Psoas muscle (tissue), 8 donors: ENCODE results near the gene RTL10. TPM values are rescaled to one million over a fixed set of nuclear protein-coding genes. Genes with fewer than 3 reads are reported as not detected.
A peak's percentile ranks its signal among the peaks of the same experiment; 100 is the strongest.

Experiments
- ATAC-seq, 4 donors: fragments of 200-7000 bp; cut with Tn5 transposase; one replicate each; pipeline ENCODE4 v1.9.1; 2020; ENCODE audit warnings: moderate library complexity in 3 of 4, mild to moderate bottlenecking in 2 of 4
- DNase-seq, 2 donors: peaks; one replicate each; pipeline ENCODE4 v3.0.0-alpha.2; 2020
- H3K27ac ChIP-seq: fragments of 200-600 bp; one replicate; pipeline ENCODE4 v1.8.0; 2022
- H3K27me3 ChIP-seq, 3 donors: fragments of 200-600 bp in 1 of 3; one replicate each; pipeline versions ENCODE4 v1.6.1 to v1.8.0; 2013 to 2022; ENCODE audit warnings: low read length in 2 of 3, mild to moderate bottlenecking in 2 of 3, moderate library complexity in 1 of 3; ENCODE audit not compliant: insufficient read depth in 3 of 3
- H3K36me3 ChIP-seq, 2 donors: fragments of 200-600 bp in 1 of 2; one replicate each; pipeline versions ENCODE4 v1.6.1 to v1.8.0; 2013 to 2022; ENCODE audit warnings: low read depth in 1 of 2, mild to moderate bottlenecking in 1 of 2, moderate library complexity in 1 of 2; ENCODE audit not compliant: insufficient read depth in 1 of 2
- H3K4me1 ChIP-seq: fragments of 200-600 bp; one replicate; pipeline ENCODE4 v1.8.0; 2022
- H3K4me3 ChIP-seq: fragments of 200-600 bp; one replicate; pipeline ENCODE4 v1.8.0; 2022; ENCODE audit warnings: mild to moderate bottlenecking
- H3K9me3 ChIP-seq: fragments of 200-600 bp; one replicate; pipeline ENCODE4 v1.8.0; 2022
- CTCF ChIP-seq: fragments of 200-600 bp; IDR thresholded peaks from one replicate; pipeline ENCODE4 v1.8.0; 2022; ENCODE audit warnings: antibody characterized with exemption
- WGBS, 3 donors: extraction: QIAGEN DNeasy Blood & Tissue Kit; methylation state at CpG; one replicate each; pipeline versions ENCODE4 v1.1.6 to v1.1.7; 2013; 5-methylcytosine and 5-hydroxymethylcytosine counted together
- intact Hi-C, 2 donors: fragments of 100-400 bp; cut with DNase I; formaldehyde crosslinking; loops; one replicate each; pipeline versions ENCODE4 v1.11.0 to v1.14.2; 2022
- polyA plus RNA-seq, 3 donors: library from polyadenylated mRNA; stranded (reverse); fragments of 200-250 nt; gene quantifications; one replicate each; pipeline ENCODE4 v1.2.3, GENCODE V29; 2013
- total RNA-seq, 4 donors: library from RNA; stranded (reverse); fragmentation: NEBNext Ultra II Directional in 2 of 4; extraction: Animal tissue kit (Norgen Biotek cat#: 25700) in 2 of 4; gene quantifications; one replicate each; pipeline versions ENCODE4 v1.2.1 to v1.2.4, GENCODE V29; 2021 to 2023
- donor health status: healthy with polysubstance abuse.
- donor health status: DM: no; HTN: no; CAD: no; lungs with moderate emphysema.
- donor health status: Bipolar disorder and iron deficiency.
- donor health status: healthy.
- donor health status: DM: yes; HTN: yes; CAD: no.
- donor health status: DM: no; HTN: no; CAD: no.
- donor health status: DM: no; HTN: no; CAD: no.
- donor health status: DM: yes; HTN: yes; CAD: no.

Gene RTL10
- total and polyA plus RNA-seq, 7 donors, result 5.3 to 9.7 (median 7.9) TPM

GRCh38 chr22:19882446-19883381 lies 28.0 kb upstream of the RTL10 start:
- WGBS, 3 donors, result 85 to 90% (median 88%) methylated on average over 26 of the region's 26 CpGs
- intact Hi-C loops, result no loop called here

GRCh38 chr22:19880786-19881569 lies 26.3 kb upstream of the RTL10 start:
- peak in 2 of 4 donors; percentile 34 to 38 for ATAC-seq
- no peaks in the 10 kb centered on the region for H3K27me3 ChIP-seq
- H3K4me1 ChIP-seq, result no peaks in the 10 kb centered on the region
- no peaks in the 10 kb centered on the region for H3K9me3 ChIP-seq
- intact Hi-C loops, result no loop called here
- H3K36me3 ChIP-seq, result peaks cover 0 to 34% of the 10 kb centered on the region in 2 donors
- peak; percentile 55 to 68 for DNase-seq
- 41 to 61% (median 54%) methylated on average over 27 of the region's 27 CpGs for WGBS, 3 donors
- no peak overlapping the region for H3K4me3 ChIP-seq
- no peak overlapping the region for H3K27ac ChIP-seq
- TF ChIP-seq CTCF, result no peak

More at GRCh38 chr22:19882446-19883381, 28.0 kb upstream of the RTL10 start:
- Histone ChIP-seq H3K27ac (no peak overlapping the region), H3K27me3 (no peaks in the 10 kb centered on the region), H3K4me3 (no peak overlapping the region), H3K36me3 (peaks cover 0 to 21% of the 10 kb centered on the region in 2 donors), H3K4me1 (peaks cover 3% of the 10 kb centered on the region), H3K9me3 (no peaks in the 10 kb centered on the region)
- TF ChIP-seq CTCF, result no peak
- ATAC-seq, result no peak
- DNase-seq, result no peak

- DNase-seq (peak in 1 of 2 donors; percentile 10), ATAC-seq (no peak)
- Histone ChIP-seq H3K36me3 (peaks cover 0 to 37% of the 10 kb centered on the region in 2 donors), H3K9me3 (no peaks in the 10 kb centered on the region), H3K4me3 (no peak overlapping the region), H3K27me3 (no peaks in the 10 kb centered on the region), H3K4me1 (no peaks in the 10 kb centered on the region), H3K27ac (no peak overlapping the region)
- intact Hi-C loops, result no loop called here
- 88 to 96% (median 92%) methylated on average over 33 to 34 of the region's 34 CpGs for WGBS, 3 donors
- no peak for TF ChIP-seq CTCF
Measured at GRCh38 chr22:19879992-19880785, 25.5 kb upstream of the RTL10 start.

- intact Hi-C loops, result no loop called here
Measured at GRCh38 chr22:19879643-19879991, 24.9 kb upstream of the RTL10 start.

More at GRCh38 chr22:19879643-19879991, 24.9 kb upstream of the RTL10 start:
- H3K9me3 ChIP-seq, result no peaks in the 10 kb centered on the region
- H3K27ac ChIP-seq, result no peak overlapping the region
- H3K27me3 ChIP-seq, result no peaks in the 10 kb centered on the region
- no peak for ATAC-seq
- H3K4me1 ChIP-seq, result no peaks in the 10 kb centered on the region
- 72 to 77% (median 73%) methylated on average over 4 of the region's 4 CpGs for WGBS, 3 donors
- peak; percentile 12 to 25 for DNase-seq
- H3K36me3 ChIP-seq, result peaks cover 0 to 42% of the 10 kb centered on the region in 2 donors
- TF ChIP-seq CTCF, result no peak
- H3K4me3 ChIP-seq, result no peak overlapping the region
